ENCODE measurements around the gene SESN1. TPM values are rescaled to one million over a fixed set of nuclear protein-coding genes. Genes with fewer than 3 reads are reported as not detected.
A peak's percentile ranks its signal among the peaks of the same experiment; 100 is the strongest.

SESN1 gene
- total RNA-seq, 1 donor from 2014 or later = 49.0 TPM

DNA sequence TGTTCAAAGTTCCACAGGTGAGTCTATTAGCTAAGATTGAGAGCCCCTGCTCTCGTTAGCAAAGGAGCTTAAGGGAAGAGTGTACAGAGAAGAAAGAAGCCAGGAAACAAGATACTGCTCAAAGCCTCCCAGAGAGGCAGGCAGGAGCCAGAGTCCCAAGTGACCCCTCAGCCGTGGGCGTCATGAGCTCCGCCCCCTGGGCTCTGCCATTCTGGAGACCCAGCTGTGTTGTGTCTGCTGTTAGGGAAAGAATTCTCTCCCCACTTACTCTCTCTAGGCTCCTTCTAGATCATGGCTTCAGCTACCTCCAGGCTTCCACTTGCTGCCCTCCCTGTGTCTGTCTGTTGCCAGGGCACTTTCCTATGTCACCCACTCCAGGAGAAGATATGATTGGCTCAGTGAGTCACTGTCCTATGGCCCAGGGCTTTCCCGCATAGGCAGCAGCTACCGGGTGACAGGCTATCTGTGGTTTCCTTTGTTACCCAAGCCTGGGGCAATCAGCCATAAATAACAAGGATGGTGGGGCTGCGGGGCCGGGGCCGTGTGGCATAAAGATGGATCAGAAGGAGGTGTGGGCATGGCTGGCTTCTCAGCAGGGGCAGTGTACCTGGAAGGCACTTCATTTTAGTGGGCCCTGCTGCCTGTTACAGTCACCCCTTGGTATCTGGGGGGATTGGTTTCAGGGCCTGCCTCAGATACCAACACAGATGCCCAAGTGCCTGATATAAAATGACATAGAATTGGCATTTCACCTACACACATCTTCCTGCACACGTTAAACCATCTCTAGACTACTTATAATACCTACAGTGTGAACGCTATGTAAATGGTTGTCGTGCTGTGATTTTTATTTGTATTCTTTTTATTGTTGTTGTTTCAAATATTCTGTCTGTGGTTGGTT is 127.5 kb downstream of the SESN1 start:
- no peaks in the 10 kb centered on the region for H3K27me3 ChIP-seq
- H3K9me3 ChIP-seq = no peaks in the 10 kb centered on the region
- no peak overlapping the region for H3K4me3 ChIP-seq
- TF ChIP-seq, protein P1, sequence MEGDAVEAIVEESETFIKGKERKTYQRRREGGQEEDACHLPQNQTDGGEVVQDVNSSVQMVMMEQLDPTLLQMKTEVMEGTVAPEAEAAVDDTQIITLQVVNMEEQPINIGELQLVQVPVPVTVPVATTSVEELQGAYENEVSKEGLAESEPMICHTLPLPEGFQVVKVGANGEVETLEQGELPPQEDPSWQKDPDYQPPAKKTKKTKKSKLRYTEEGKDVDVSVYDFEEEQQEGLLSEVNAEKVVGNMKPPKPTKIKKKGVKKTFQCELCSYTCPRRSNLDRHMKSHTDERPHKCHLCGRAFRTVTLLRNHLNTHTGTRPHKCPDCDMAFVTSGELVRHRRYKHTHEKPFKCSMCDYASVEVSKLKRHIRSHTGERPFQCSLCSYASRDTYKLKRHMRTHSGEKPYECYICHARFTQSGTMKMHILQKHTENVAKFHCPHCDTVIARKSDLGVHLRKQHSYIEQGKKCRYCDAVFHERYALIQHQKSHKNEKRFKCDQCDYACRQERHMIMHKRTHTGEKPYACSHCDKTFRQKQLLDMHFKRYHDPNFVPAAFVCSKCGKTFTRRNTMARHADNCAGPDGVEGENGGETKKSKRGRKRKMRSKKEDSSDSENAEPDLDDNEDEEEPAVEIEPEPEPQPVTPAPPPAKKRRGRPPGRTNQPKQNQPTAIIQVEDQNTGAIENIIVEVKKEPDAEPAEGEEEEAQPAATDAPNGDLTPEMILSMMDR (IDR thresholded peaks at IDR 0.05) = no peak
- H3K27ac ChIP-seq = no peak overlapping the region
- intact Hi-C loops (cut with DNase I) = no loop called here
- DNase-seq (ENCODE audit: low spot score in 2 of 2) = peak; percentile 28 to 72
- peaks cover 0 to 1% of the 10 kb centered on the region in 2 donors for H3K4me1 ChIP-seq
- no peaks in the 10 kb centered on the region for H3K36me3 ChIP-seq

DNA sequence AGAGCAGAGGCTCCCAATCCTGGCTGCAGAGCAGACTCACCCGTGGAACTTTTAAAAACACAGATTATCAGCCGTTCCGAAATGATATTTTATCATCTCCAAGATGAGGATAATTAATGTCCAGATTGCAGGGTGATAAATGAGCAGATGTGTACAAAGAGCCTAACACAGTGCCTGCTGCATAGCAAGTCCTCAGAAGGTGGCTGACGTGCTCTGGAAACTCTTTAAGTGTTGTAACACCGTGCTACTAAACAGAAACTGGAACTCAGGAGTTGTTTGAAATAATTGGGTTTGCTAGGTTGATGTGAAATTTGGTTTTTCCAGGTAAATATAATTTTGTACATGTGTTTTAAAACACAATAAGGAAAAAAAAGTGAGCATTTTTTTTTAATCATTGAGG is 128.4 kb downstream of the SESN1 start:
- H3K4me1 ChIP-seq = peaks cover 0 to 3% of the 10 kb centered on the region in 2 donors
- no peaks in the 10 kb centered on the region for H3K27me3 ChIP-seq
- intact Hi-C loops (cut with DNase I) = no loop called here
- H3K9me3 ChIP-seq = no peaks in the 10 kb centered on the region
- no peak overlapping the region for H3K4me3 ChIP-seq
- no peaks in the 10 kb centered on the region for H3K36me3 ChIP-seq
- DNase-seq (ENCODE audit: low spot score in 2 of 2) = no peak
- no peak overlapping the region for H3K27ac ChIP-seq
- TF ChIP-seq, protein P1 (IDR thresholded peaks at IDR 0.05) = no peak

DNA sequence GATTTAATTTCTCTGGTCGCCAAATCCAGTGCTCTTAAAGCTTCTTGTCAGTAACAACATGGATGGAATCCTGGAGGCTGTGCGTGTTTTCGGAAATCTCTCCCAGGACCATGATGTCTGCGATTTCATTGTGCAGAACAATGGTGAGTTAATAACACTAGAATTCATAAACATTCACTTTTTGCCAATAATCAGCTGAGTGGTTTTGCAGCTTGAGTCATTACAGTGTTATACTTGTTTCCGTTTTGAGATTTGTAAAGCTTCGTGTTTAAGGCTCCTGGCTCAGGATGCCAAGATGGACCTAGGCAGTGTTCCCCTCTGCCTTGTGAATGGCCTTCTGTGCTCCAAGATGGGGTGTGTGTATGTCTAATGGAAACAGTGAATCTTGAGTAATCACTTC is 132.7 kb downstream of the SESN1 start:
- intact Hi-C loops (cut with DNase I) = no loop called here
- no peaks in the 10 kb centered on the region for H3K27me3 ChIP-seq

DNA sequence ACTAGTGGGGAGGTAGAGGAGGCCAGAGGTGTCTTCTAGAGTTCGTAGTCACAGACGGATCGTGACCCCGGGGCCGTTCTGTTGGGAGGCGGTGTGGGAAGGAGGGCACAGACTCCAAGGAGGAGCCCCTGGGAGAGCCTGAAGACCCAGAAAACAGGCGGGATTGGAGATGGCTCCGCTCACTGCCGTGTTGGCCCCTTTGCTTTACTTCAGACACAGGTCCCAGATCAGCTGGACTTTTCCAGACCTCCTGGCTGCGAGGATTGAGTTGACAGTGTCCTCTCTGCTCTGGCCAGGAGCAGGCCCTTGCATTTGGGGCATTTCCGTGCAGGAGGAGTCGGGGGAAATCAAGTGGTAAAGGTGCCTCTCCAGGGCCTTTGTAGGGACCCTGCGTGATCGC is 133.6 kb downstream of the SESN1 start:
- Histone ChIP-seq H3K4me1 (peaks cover 0 to 3% of the 10 kb centered on the region in 2 donors), H3K4me3 (no peak overlapping the region), H3K27ac (no peak overlapping the region), H3K27me3 (no peaks in the 10 kb centered on the region), H3K9me3 (no peaks in the 10 kb centered on the region), H3K36me3 (no peaks in the 10 kb centered on the region)
- intact Hi-C loops (cut with DNase I) = no loop called here
- TF ChIP-seq, protein P1 (IDR thresholded peaks at IDR 0.05) = no peak
- no peak for DNase-seq (ENCODE audit: low spot score in 2 of 2)

More for the DNA sequence above, 132.7 kb downstream of the SESN1 start:
- Histone ChIP-seq H3K36me3 (no peaks in the 10 kb centered on the region), H3K4me1 (peaks cover 0 to 3% of the 10 kb centered on the region in 2 donors), H3K4me3 (no peak overlapping the region), H3K9me3 (no peaks in the 10 kb centered on the region), H3K27ac (no peak overlapping the region)
- no peak for DNase-seq (ENCODE audit: low spot score in 2 of 2)
- TF ChIP-seq, protein P1 (IDR thresholded peaks at IDR 0.05) = no peak

DNA sequence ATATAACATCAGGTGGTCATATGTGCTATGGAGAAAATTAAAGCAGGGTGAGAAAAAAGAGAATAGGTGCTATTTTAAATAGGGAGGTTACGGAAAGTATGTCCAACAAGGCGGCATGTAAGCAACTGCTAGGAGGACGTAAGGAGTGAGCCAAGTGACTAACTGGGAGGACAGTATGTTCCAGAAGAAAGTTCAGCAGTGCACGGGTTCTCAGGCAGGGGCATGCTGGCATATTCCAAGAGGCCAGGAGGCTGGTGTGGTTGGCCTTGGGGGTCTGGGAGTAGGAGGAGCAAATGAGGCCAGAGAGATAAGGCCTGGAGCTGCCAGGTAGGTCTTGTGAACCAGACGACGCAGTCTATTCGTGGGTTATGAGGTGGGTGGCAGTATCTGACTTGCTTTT is 134.0 kb downstream of the SESN1 start:
- Histone ChIP-seq H3K36me3 (no peaks in the 10 kb centered on the region), H3K27me3 (no peaks in the 10 kb centered on the region), H3K9me3 (no peaks in the 10 kb centered on the region), H3K4me1 (peaks cover 0 to 3% of the 10 kb centered on the region in 2 donors), H3K4me3 (no peak overlapping the region), H3K27ac (no peak overlapping the region)
- no peak for DNase-seq (ENCODE audit: low spot score in 2 of 2)
- TF ChIP-seq, protein P1 (IDR thresholded peaks at IDR 0.05) = no peak
- intact Hi-C loops (cut with DNase I) = no loop called here

Data from ascending aorta (tissue), 2 donors.